OCI-LY3 (cell line): ENCODE measurements around the gene AQP11.
"Not testable (repeated sequence)": the region's sequence is repeated elsewhere in the genome, so short reads cannot be mapped to it uniquely, and the experiment has no call there.

Experiments used
- H2AFZ ChIP-seq: fragments of 200-600, 300-600 bp; shearing (Covaris generic); 2 replicates; pipeline ENCODE4 v1.6.0; 2014; ENCODE audit warnings: antibody characterized with exemption, low read depth, low read length
- H3K27ac ChIP-seq: fragments of 200-600, 300-600 bp; sonication (generic); 2 replicates; pipeline ENCODE4 v1.5.1; 2014; ENCODE audit warnings: mild to moderate bottlenecking, low read length, moderate library complexity, mixed read lengths
- H3K27me3 ChIP-seq: fragments of 200-600, 300-600 bp; sonication (generic); 2 replicates; pipeline ENCODE4 v1.6.1; 2014; ENCODE audit warnings: low read depth, low read length, mixed read lengths
- H3K36me3 ChIP-seq: fragments of 200-600, 300-600 bp; sonication (generic); replicated peaks from 2 replicates; pipeline ENCODE3; 2014; ENCODE audit warnings: low read depth, low read length, mixed read lengths
- H3K4me1 ChIP-seq: fragments of 300-600, 200-600 bp; sonication (generic); 2 replicates; pipeline ENCODE4 v1.6.1; 2014; ENCODE audit warnings: low read length, mixed read lengths
- H3K4me2 ChIP-seq: fragments of 200-600, 300-600 bp; sonication (generic); 2 replicates; pipeline ENCODE4 v1.6.1; 2014; ENCODE audit warnings: low read length, mixed read lengths
- H3K4me3 ChIP-seq: fragments of 300-600, 200-600 bp; sonication (generic); 2 replicates; pipeline ENCODE4 v1.5.1; 2014; ENCODE audit warnings: antibody characterized with exemption, mild to moderate bottlenecking, low read length, moderate library complexity
- H3K79me2 ChIP-seq: fragments of 300-600, 200-600 bp; shearing (Covaris generic); 2 replicates; pipeline ENCODE4 v1.6.1; 2014; ENCODE audit warnings: mild to moderate bottlenecking, low read length, mixed read lengths
- H3K9ac ChIP-seq: fragments of 300-600, 200-600 bp; shearing (Covaris generic); 2 replicates; pipeline ENCODE4 v1.6.0; 2014; ENCODE audit warnings: mild to moderate bottlenecking, low read length, moderate library complexity
- H3K9me3 ChIP-seq: fragments of 200-600, 300-600 bp; shearing (Covaris generic); 2 replicates; pipeline ENCODE4 v1.6.1; 2014; ENCODE audit warnings: low read length, mixed read lengths; ENCODE audit not compliant: insufficient read depth
- H4K20me1 ChIP-seq: fragments of 200-600, 300-600 bp; sonication (generic); 2 replicates; pipeline ENCODE4 v1.6.1; 2016; ENCODE audit warnings: low read length, mixed read lengths; ENCODE audit not compliant: insufficient read depth
- CTCF ChIP-seq: fragments of 200-600, 300-600 bp; sonication (generic); IDR thresholded peaks from 2 replicates; pipeline ENCODE4 v1.5.1; 2014; ENCODE audit warnings: antibody characterized with exemption, low read length, low read depth
- EZH2phosphoT487 ChIP-seq: fragments of 200-600 bp; shearing (Covaris generic); IDR thresholded peaks from 2 replicates; pipeline ENCODE4 v1.6.1; 2018; ENCODE audit warnings: antibody characterized with exemption, mixed run types, low read depth

The AQP11 gene

GRCh38 chr11:77548552-77549445 is 41.0 kb upstream of the AQP11 start:
- Histone ChIP-seq H3K27me3 (no peaks in the 10 kb centered on the region), H3K27ac (no peak overlapping the region), H3K9ac (peak overlapping the region; percentile 29), H3K79me2 (no peaks in the 10 kb centered on the region), H2AFZ (peak overlapping the region; percentile 97), H3K36me3 (no peaks in the 10 kb centered on the region), H3K4me3 (peak overlapping the region; percentile 55), H3K4me1 (peaks cover 14% of the 10 kb centered on the region), H3K9me3 (no peaks in the 10 kb centered on the region), H4K20me1 (no peaks in the 10 kb centered on the region), H3K4me2 (peak overlapping the region; percentile 63)
- TF ChIP-seq CTCF = no peak
- TF ChIP-seq EZH2phosphoT487 = no peak

- H3K27ac ChIP-seq, H3K27me3 ChIP-seq, H2AFZ ChIP-seq, H4K20me1 ChIP-seq, H3K79me2 ChIP-seq, H3K4me3 ChIP-seq, H3K4me2 ChIP-seq, H3K36me3 ChIP-seq, H3K9ac ChIP-seq, H3K9me3 ChIP-seq: not testable (repeated sequence)
- H3K4me1 ChIP-seq = peaks cover 14% of the 10 kb centered on the region
Measured at GRCh38 chr11:77551426-77551825, 38.3 kb upstream of the AQP11 start.

- H3K4me1 ChIP-seq = no peaks in the 10 kb centered on the region
Measured at GRCh38 chr11:77557553-77557952, 32.2 kb upstream of the AQP11 start.

GRCh38 chr11:77558380-77558779 is 31.4 kb upstream of the AQP11 start:
- no peak overlapping the region for H3K9ac ChIP-seq
- H3K4me1 ChIP-seq = no peaks in the 10 kb centered on the region
- H3K36me3 ChIP-seq = no peaks in the 10 kb centered on the region
- TF ChIP-seq CTCF (no peak), EZH2phosphoT487 (no peak)
- no peak overlapping the region for H3K4me2 ChIP-seq
- H3K9me3 ChIP-seq = peaks cover 4% of the 10 kb centered on the region; the same call in 1 of the 2 replicates
- H3K79me2 ChIP-seq = no peaks in the 10 kb centered on the region
- no peaks in the 10 kb centered on the region for H3K27me3 ChIP-seq
- no peak overlapping the region for H3K4me3 ChIP-seq
- H2AFZ ChIP-seq = no peak overlapping the region
- H3K27ac ChIP-seq = no peak overlapping the region
- no peaks in the 10 kb centered on the region for H4K20me1 ChIP-seq

More at GRCh38 chr11:77557553-77557952, 32.2 kb upstream of the AQP11 start:
- Histone ChIP-seq H3K4me2 (0 out of 2 replicates have a peak overlapping the region, but pooled peaks have one; percentile 3), H3K27me3 (no peaks in the 10 kb centered on the region), H3K9me3 (peaks cover 4% of the 10 kb centered on the region; the same call in 1 of the 2 replicates), H3K9ac (no peak overlapping the region), H4K20me1 (no peaks in the 10 kb centered on the region), H3K4me3 (no peak overlapping the region), H3K79me2 (no peaks in the 10 kb centered on the region), H3K36me3 (no peaks in the 10 kb centered on the region), H3K27ac (no peak overlapping the region), H2AFZ (peak overlapping the region; percentile 64; the same call in 1 of the 2 replicates)
- no peak for TF ChIP-seq EZH2phosphoT487
- TF ChIP-seq CTCF = peak; percentile 75
